ENCODE measurements around the gene CCDC92.

DNA sequence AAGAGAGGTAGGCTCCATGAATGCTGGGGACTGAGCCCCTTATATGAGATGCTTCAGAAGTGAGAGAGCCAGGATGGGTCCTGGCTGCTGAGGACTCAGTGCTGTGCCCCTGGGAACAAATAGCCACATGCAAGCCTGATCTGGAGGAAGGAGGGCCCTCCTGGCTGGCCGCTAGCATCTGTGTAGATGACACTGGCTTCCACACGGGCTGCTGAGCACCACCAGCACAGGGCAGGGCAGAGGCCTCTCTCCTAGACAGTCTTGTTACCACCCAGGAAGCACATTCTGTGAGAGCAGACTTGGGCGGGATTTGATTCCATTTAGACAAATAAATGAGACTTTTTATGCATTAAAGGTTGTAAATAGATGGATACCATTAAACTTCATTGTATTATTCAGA is 48.4 kb upstream of the CCDC92 start:
- TF ChIP-seq, protein P1, sequence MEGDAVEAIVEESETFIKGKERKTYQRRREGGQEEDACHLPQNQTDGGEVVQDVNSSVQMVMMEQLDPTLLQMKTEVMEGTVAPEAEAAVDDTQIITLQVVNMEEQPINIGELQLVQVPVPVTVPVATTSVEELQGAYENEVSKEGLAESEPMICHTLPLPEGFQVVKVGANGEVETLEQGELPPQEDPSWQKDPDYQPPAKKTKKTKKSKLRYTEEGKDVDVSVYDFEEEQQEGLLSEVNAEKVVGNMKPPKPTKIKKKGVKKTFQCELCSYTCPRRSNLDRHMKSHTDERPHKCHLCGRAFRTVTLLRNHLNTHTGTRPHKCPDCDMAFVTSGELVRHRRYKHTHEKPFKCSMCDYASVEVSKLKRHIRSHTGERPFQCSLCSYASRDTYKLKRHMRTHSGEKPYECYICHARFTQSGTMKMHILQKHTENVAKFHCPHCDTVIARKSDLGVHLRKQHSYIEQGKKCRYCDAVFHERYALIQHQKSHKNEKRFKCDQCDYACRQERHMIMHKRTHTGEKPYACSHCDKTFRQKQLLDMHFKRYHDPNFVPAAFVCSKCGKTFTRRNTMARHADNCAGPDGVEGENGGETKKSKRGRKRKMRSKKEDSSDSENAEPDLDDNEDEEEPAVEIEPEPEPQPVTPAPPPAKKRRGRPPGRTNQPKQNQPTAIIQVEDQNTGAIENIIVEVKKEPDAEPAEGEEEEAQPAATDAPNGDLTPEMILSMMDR (IDR thresholded peaks at IDR 0.05), result no peak
- no peak for TF ChIP-seq RAD21 (IDR thresholded peaks at IDR 0.05; ENCODE audit: low read length)

All from SK-N-SH (cell line).